Ovary (tissue), 3 donors: Measurements from ENCODE around the gene SLC4A7.

Experiments used
- CTCF ChIP-seq, 3 donors: fragments of 450-650 bp in 2 of 3; fragments of 200-600 bp in 1 of 3; IDR thresholded peaks; one replicate each; pipeline versions ENCODE4 v1.5.1 to v1.8.0; 2016 to 2022; ENCODE audit warnings: antibody characterized with exemption in 3 of 3, mild to moderate bottlenecking in 1 of 3
- EP300 ChIP-seq: sonication (generic); formaldehyde crosslinking; IDR thresholded peaks from one replicate; pipeline ENCODE4 v1.6.1; 2017; ENCODE audit warnings: antibody characterized with exemption
- donor health status: DM: no; HTN: no; CAD: no.

GRCh38 chr3:27422617-27423016, 61.6 kb downstream of the SLC4A7 start:
- TF ChIP-seq CTCF (IDR thresholded peaks at IDR 0.05) (no peak), EP300 (no peak)
